HG02571 (cell line): ENCODE measurements around the gene RC3H1.

ENCODE experiments used
- ATAC-seq: cut with Tn5 transposase; IDR thresholded peaks from one replicate; pipeline ENCODE4 v1.9.1; 2021; ENCODE audit warnings: mild to moderate bottlenecking, moderate library complexity; ENCODE audit not compliant: unreplicated experiment

Gene RC3H1

DNA sequence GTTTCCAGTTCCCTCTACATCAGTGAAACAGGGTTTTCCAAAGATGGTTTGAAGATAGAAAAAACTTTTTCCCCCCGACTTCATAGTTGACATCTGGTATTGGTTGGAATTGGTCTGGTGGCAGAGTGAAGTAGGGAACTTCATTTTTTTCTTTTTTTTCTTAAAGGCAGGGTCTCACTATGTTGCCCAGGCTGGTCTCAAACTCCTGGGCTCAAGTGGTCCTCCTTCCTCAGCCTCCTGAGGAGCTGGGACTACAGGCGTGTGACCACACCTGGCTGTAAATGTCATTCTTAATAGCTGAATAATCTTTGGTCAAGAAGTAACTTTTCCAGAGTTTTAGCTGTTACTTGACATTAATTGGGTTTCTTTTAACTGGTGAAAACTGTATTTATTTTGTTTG lies 132.3 kb downstream of the RC3H1 start:
- no peak for ATAC-seq

DNA sequence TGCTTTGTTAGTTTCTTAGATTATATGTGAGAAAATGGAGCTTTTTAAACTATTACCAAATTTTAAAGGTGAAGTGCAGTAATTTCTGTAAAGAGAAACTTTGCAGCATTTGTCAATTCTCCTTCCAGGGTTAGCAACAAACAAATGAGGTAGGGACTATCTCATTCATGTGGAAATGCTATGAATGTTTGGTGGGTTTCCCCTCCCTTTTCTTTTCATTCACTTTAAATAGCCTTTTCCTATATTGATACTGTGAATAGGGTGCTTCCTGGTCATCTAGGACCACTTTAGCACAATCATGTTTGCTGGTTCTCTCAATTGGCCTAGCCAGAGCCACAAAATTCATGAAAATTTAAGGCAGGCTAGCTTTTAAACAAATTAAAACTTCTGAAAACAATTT lies 133.4 kb downstream of the RC3H1 start:
- no peak for ATAC-seq

DNA sequence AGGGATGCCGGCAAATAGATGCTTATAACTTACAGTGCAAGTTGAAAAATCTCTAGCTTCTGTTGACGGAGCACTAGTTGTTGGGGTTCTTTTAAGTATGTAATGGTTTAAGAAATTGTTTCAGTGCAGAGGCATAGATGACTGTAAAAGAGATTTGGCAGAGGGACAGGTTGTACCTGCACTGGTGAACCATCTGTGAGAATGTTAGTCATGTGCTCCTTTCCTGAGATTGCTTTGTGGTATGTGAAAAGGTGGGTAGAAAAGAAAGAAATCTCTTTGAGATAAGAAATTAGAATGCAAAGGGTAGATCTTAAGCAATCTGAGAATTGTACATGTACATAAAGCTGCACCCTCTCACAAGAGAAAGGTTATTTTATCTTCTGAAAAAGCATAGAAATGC lies 134.5 kb downstream of the RC3H1 start:
- no peak for ATAC-seq

DNA sequence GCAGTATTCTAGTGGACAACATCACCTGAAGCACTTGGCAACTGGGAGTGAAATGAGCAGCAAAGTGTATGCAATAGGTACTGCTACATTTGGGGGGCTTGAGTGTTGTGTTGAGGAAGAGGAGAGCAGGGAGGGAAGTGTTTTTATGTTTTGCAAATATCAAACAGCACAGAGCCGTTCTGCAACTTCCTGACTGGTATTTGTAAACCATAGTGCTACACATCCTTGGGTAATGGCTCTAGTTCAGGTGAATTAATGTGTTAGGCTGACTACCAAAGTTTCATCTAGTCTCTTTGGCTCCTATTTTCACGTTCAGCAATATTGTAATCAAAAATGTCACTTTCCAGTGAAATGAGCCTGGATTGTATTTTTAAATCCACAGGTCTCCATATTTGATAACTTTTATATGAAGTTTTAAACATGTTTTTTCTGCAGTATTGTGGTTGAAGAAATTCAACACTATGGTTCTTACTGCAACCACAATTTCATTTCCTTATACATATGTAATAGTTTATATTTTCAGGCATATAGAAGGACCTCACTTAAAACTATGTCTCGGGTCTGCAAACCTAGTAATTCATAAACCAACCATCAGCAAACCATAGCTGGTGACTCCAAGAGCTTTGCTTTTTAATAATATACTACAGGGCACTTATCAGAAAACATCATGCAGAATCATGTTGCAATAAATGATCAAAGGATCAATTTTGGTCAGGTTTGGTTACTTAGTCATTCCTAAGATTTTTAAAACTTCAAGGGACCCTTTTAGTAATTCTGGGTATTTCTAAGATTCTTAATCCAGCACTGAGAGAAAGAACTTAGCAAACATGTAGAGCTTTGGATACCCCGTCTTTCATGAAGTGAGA lies 135.2 kb downstream of the RC3H1 start:
- ATAC-seq = no peak

DNA sequence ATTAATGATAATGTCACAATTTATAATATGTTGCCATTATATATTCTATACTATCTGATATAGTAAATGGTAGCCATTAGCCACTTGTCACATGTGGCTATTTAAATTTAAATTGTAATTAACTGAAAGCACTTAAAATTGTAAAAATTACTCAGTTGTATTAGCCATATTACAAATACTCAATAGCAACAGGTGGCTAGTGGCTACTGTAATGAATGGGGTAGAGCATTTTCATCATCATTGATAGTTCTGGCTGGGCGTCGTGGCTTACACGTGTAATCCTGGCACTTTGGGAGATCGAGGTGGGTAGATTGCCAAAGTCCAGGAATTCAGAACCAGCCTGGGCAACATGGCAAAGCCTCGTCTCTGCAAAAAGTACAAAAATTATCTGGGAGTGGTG lies 137.5 kb downstream of the RC3H1 start:
- ATAC-seq = no peak
